ENCODE data around the gene MYCL.

MYCL gene

GRCh38 chr1:39852214-39852791 lies 49.4 kb downstream of the MYCL start:
- DNase-seq (ENCODE audit: low spot score) = no peak

GRCh38 chr1:39850606-39851216 lies 51.0 kb downstream of the MYCL start:
- DNase-seq (ENCODE audit: low spot score) = no peak

GRCh38 chr1:39849203-39849602 lies 52.5 kb downstream of the MYCL start:
- no peak for DNase-seq (ENCODE audit: low spot score)

- DNase-seq (ENCODE audit: low spot score) = no peak
Measured at GRCh38 chr1:39847940-39848339, 53.8 kb downstream of the MYCL start.

GRCh38 chr1:39846796-39847195 lies 54.9 kb downstream of the MYCL start:
- no peak for DNase-seq (ENCODE audit: low spot score)

GRCh38 chr1:39845569-39846566 lies 55.8 kb downstream of the MYCL start:
- peak; percentile 85 for DNase-seq (ENCODE audit: low spot score)
